Lung (tissue), 12 donors: Measurements from ENCODE around the gene PRTFDC1. TPM values are rescaled to one million over a fixed set of nuclear protein-coding genes. Genes with fewer than 3 reads are reported as not detected.

Experiments used
- ATAC-seq: fragments of 200-7000 bp; cut with Tn5 transposase; one replicate; pipeline ENCODE4 v1.9.1; 2020; ENCODE audit warnings: moderate number of reproducible peaks; ENCODE audit not compliant: insufficient read depth, low FRiP score
- DNase-seq, 3 donors: peaks; one replicate each; pipeline ENCODE4 v3.0.0-alpha.2; 2013 to 2017
- H3K27ac ChIP-seq, 2 donors: one replicate each; pipeline ENCODE4 v1.5.1; 2013; ENCODE audit warnings: mild to moderate bottlenecking in 2 of 2, moderate library complexity in 2 of 2, control low read depth in 1 of 2, inconsistent platforms in 1 of 2, low read depth in 1 of 2, low read length in 1 of 2
- H3K27me3 ChIP-seq, 3 donors: one replicate each; pipeline ENCODE4 v1.5.1; 2013; ENCODE audit warnings: low read length in 2 of 3; ENCODE audit not compliant: control insufficient read depth in 3 of 3, insufficient read depth in 3 of 3
- H3K36me3 ChIP-seq, 4 donors: one replicate each; pipeline ENCODE4 v1.5.1; 2013; ENCODE audit warnings: low read length in 4 of 4, mild to moderate bottlenecking in 1 of 4, moderate library complexity in 1 of 4; ENCODE audit not compliant: control insufficient read depth in 4 of 4, insufficient read depth in 4 of 4
- H3K4me1 ChIP-seq, 5 donors: one replicate each; pipeline ENCODE4 v1.5.1; 2013; ENCODE audit warnings: low read length in 5 of 5, mild to moderate bottlenecking in 2 of 5, moderate library complexity in 1 of 5; ENCODE audit not compliant: control insufficient read depth in 5 of 5, insufficient read depth in 5 of 5
- H3K4me3 ChIP-seq: one replicate; pipeline ENCODE4 v1.5.1; 2013; ENCODE audit warnings: mild to moderate bottlenecking, control low read depth, moderate library complexity
- H3K9ac ChIP-seq, 2 donors: one replicate each; pipeline ENCODE4 v1.5.1; 2013; ENCODE audit warnings: low read length in 2 of 2, control low read depth in 1 of 2; ENCODE audit not compliant: insufficient read depth in 1 of 2
- H3K9me3 ChIP-seq, 4 donors: one replicate each; pipeline ENCODE4 v1.5.1; 2013; ENCODE audit warnings: low read length in 3 of 4, mild to moderate bottlenecking in 1 of 4, moderate library complexity in 1 of 4; ENCODE audit not compliant: control insufficient read depth in 4 of 4, insufficient read depth in 3 of 4
- CTCF ChIP-seq: IDR thresholded peaks from 2 replicates; pipeline ENCODE4 v1.5.1; 2012; ENCODE audit warnings: mild to moderate bottlenecking; ENCODE audit errors: control extremely low read depth, extremely low read depth
- WGBS, 2 donors: extraction: QIAGEN DNeasy Blood & Tissue Kit; methylation state at CpG; one replicate each; pipeline ENCODE4 v1.1.7; 2013; 5-methylcytosine and 5-hydroxymethylcytosine counted together
- polyA plus RNA-seq, 2 donors: library from polyadenylated mRNA; stranded (reverse); fragments of 200-250 nt; gene quantifications; one replicate each; pipeline ENCODE4 v1.2.1, GENCODE V29; 2013
- total RNA-seq, 2 donors: library from RNA; depleted of rRNA in 1 of 2; stranded (reverse); fragments of >200 nt in 1 of 2; gene quantifications; one replicate each; pipeline ENCODE4 v1.2.1, GENCODE V29; 2014 to 2021
- donor health status: control.
- donor health status: control.
- donor health status: Bipolar disorder and iron deficiency.
- donor health status: healthy.
- donor health status: DM: yes; HTN: yes; CAD: no.

The PRTFDC1 gene
- total and polyA plus RNA-seq, 4 donors, result 1.6 to 12.5 (median 3.1) TPM

- Histone ChIP-seq H3K4me1 (peaks cover 0 to 6% (median under 1%) of the 10 kb centered on the region in 5 donors), H3K27me3 (no peaks in the 10 kb centered on the region), H3K27ac (no peak overlapping the region), H3K4me3 (no peak overlapping the region), H3K9me3 (no peaks in the 10 kb centered on the region), H3K36me3 (peaks cover 0 to 5% (median 0%) of the 10 kb centered on the region in 4 donors), H3K9ac (no peak overlapping the region)
- no peak for TF ChIP-seq CTCF
- 88 to 89% methylated on average over 2 of the region's 2 CpGs for WGBS, 2 donors
- DNase-seq (no peak), ATAC-seq (peak; percentile 53)
These were observed 43.5 kb downstream of the PRTFDC1 start for GRCh38 chr10:24908793-24909423.

- no peak for TF ChIP-seq CTCF
- Histone ChIP-seq H3K36me3 (peaks cover 0 to 5% (median 0%) of the 10 kb centered on the region in 4 donors), H3K27ac (no peak overlapping the region), H3K9me3 (no peaks in the 10 kb centered on the region), H3K4me3 (no peak overlapping the region), H3K9ac (no peak overlapping the region), H3K4me1 (peaks cover 0 to 2% (median 0%) of the 10 kb centered on the region in 5 donors), H3K27me3 (no peaks in the 10 kb centered on the region)
- DNase-seq (no peak), ATAC-seq (no peak)
- WGBS, 2 donors, result 89 to 95% methylated on average over 6 of the region's 6 CpGs
These were observed 44.5 kb downstream of the PRTFDC1 start for GRCh38 chr10:24907956-24908355.

- TF ChIP-seq CTCF, result no peak
- Histone ChIP-seq H3K36me3 (peaks cover 0 to 5% (median 0%) of the 10 kb centered on the region in 4 donors), H3K4me1 (peaks cover 3 to 11% (median 4%) of the 10 kb centered on the region in 5 donors), H3K27ac (no peak overlapping the region), H3K9ac (no peak overlapping the region), H3K27me3 (no peaks in the 10 kb centered on the region), H3K9me3 (no peaks in the 10 kb centered on the region), H3K4me3 (no peak overlapping the region)
- DNase-seq, result no peak
- 92% methylated on average over 3 of the region's 3 CpGs for WGBS, 2 donors
- ATAC-seq, result no peak
These were observed 46.0 kb downstream of the PRTFDC1 start for GRCh38 chr10:24906372-24906771.

GRCh38 chr10:24904824-24905223 lies 47.6 kb downstream of the PRTFDC1 start:
- ATAC-seq, result no peak
- no peak overlapping the region for H3K9ac ChIP-seq
- H3K36me3 ChIP-seq, result peaks cover 0 to 5% (median 0%) of the 10 kb centered on the region in 4 donors
- TF ChIP-seq CTCF, result no peak
- no peak overlapping the region for H3K27ac ChIP-seq
- H3K4me3 ChIP-seq, result no peak overlapping the region
- WGBS, 2 donors, result 92 to 96% methylated on average over 4 of the region's 4 CpGs
- H3K27me3 ChIP-seq, result no peaks in the 10 kb centered on the region
- H3K9me3 ChIP-seq, result no peaks in the 10 kb centered on the region
- peaks cover 3 to 17% (median 7%) of the 10 kb centered on the region in 5 donors for H3K4me1 ChIP-seq
- no peak for DNase-seq
